DOHH2 (cell line): ENCODE data around the gene MRPL1.

Experiments used
- CTCF ChIP-seq: fragments of 200-600 bp; sonication (generic); IDR thresholded peaks from one replicate; pipeline ENCODE4 v1.5.1; 2014; ENCODE audit warnings: antibody characterized with exemption, mild to moderate bottlenecking, low read depth, low read length; ENCODE audit not compliant: poor library complexity, severe bottlenecking
- EZH2phosphoT487 ChIP-seq: fragments of 200-600 bp; sonication (generic); IDR thresholded peaks from 2 replicates; pipeline ENCODE4 v1.6.1; 2017; ENCODE audit warnings: borderline replicate concordance, mild to moderate bottlenecking, antibody characterized with exemption, low read length, moderate library complexity, mixed read lengths

DNA sequence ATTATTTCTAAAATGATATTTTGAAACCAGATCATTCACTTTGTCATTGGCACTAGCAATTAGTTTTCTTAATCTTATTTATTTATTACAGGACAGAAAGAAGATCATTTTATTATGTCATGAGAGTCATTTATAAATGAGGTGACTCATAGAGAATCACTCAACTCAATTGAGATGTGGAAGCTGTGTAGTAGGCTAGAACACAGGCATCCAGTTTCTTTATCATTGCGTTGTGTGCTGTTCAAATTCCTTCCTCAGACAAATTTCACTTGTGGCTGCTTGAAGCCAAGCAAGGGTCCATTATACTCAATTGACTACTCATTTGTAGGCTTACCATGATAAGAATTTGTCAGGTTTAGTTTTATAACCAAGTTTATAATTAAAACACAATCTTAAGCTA lies 87.6 kb downstream of the MRPL1 start:
- no peak for TF ChIP-seq CTCF
- no peak for TF ChIP-seq EZH2phosphoT487
